Vein endothelial cell (primary cell): ENCODE results near the gene SPEF2. TPM values are rescaled to one million over a fixed set of nuclear protein-coding genes. Genes with fewer than 3 reads are reported as not detected.

Experiments used
- small RNA-seq: library from RNA; depleted of rRNA; stranded (forward); fragments of <200 nt; gene quantifications from one replicate; pipeline ENCODE3, GENCODE V24; 2012
- total RNA-seq: library from RNA; depleted of rRNA; stranded (reverse); fragments of >200 nt; gene quantifications from 2 replicates; pipeline ENCODE4 v1.2.3, GENCODE V29; 2012

Gene SPEF2
- total RNA-seq: 0.98 and 1.3 TPM in 2 replicates

GRCh38 chr5:35617435-35618303 lies at the start of gene SPEF2:
SPEF2 (plus strand) TSS chr5:35617863; CDS start chr5:35617998, 135 bp downstream.

DNA sequence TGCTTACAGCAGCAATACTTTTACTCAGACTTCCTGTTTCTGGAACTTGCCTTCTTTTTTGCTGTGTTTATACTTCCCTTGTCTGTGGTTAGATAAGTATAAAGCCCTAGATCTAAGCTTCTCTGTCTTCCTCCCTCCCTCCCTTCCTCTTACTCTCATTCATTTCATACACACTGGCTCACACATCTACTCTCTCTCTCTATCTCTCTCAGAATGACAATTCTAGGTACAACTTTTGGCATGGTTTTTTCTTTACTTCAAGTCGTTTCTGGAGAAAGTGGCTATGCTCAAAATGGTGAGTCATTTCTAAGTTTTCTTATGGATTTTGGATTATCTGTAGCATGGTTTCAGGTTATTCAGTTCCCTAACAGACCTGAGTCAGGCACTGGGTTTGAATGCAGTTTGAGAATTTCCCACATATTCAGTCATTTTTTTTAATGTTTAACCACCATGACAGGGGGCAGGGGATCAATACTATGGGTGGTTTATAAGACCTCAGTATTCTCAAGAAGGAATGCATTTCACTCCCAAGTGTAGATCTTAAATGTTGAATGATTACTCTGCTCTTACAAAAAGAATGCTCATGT lies 239.2 kb downstream of the SPEF2 start, which contains the start of gene IL7R:
Gene IL7R, plus strand, starts transcription at position 127 of the 587 bp plus-strand sequence. Its CDS starts 87 bp downstream, at position 214.

Small RNA genes within 50 kb of the gene (small RNA-seq; reads per million reads assigned to genes)
- not detected for gene RNU7-130P

Other genes starting within 250 kb of the SPEF2 start
- gene IL7R, start 239.0 kb downstream of the SPEF2 start, total RNA-seq: 3.6 and 4.3 TPM in 2 replicates